ENCODE results near the gene SLC30A7.

SLC30A7 gene

DNA sequence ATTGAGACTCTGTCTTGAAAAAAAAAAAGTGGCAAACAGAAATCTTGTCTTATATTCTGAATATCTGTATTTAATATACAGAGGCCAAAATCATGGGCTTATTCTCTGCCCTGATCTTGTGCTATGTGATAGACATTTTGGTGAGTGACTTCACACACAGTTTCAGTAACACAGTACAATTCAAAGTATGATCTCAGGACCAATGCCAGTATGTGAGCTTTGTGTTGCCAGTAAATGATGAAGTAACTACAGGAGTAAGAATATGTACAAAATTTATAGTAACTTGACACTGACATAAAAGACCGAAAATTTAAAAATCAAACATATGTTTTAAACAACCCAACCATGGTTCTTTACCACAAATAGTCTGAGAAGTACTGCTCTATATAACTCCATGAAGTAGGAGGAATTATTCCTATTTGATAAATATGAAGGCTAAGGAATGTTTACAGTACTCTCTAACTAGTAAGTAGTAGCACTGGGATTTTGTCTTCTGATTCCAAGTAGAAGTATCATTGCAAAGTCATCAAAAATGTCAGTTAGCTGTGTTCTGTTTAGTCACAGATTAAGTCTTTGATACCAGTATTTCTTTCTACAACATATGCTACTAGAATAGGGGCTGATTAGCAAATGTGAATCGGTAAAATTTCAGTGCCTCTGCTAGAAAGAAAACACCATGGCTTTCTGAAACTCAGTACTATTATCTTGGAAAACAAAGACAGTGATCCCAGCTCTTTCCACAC, 104.4 kb downstream of the SLC30A7 start:
- H3K4me1 ChIP-seq (ENCODE audit: control insufficient read depth in 1 of 2, insufficient read depth in 2 of 2, low read length in 2 of 2) = peaks cover 0 to 8% of the 10 kb centered on the region in 2 donors
- H3K36me3 ChIP-seq (ENCODE audit: control insufficient read depth in 1 of 2, insufficient read depth in 2 of 2, low read length in 2 of 2) = peaks cover 0 to 9% of the 10 kb centered on the region in 2 donors
- no peaks in the 10 kb centered on the region for H3K27me3 ChIP-seq (ENCODE audit: control insufficient read depth in 1 of 2, insufficient read depth in 2 of 2, low read length in 2 of 2)

DNA sequence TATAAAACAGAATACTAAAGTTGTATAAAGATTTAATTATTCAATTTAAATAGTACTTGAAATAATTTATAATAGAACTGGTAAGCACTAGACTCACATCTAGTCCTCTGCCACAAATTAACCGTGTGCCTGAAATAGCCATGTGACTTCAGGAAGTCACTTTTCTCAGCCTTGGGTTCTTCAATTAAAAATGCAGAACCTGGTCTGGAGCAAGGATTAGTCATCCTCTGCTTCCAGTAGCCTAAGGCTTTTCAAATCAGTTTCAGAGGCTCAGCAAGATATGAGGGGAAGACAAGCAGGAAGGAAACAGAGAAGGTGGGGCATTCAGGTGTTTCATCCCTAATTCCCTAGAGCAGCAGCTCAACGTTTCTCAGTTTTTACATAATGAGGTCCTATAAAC, 106.7 kb downstream of the SLC30A7 start:
- Histone ChIP-seq H3K9ac (ENCODE audit: low read depth in 1 of 2, low read length in 2 of 2) (no peak overlapping the region), H3K27ac (ENCODE audit: low read depth, low read length) (no peak overlapping the region)

More for the DNA sequence above, 104.4 kb downstream of the SLC30A7 start:
- Histone ChIP-seq H3K9me3 (ENCODE audit: control insufficient read depth in 1 of 2, low read length in 2 of 2) (no peaks in the 10 kb centered on the region), H3K9ac (ENCODE audit: low read depth in 1 of 2, low read length in 2 of 2) (no peak overlapping the region), H3K27ac (ENCODE audit: low read depth, low read length) (no peak overlapping the region), H3K4me3 (ENCODE audit: low read depth in 1 of 2, low read length in 2 of 2) (no peak overlapping the region)

DNA sequence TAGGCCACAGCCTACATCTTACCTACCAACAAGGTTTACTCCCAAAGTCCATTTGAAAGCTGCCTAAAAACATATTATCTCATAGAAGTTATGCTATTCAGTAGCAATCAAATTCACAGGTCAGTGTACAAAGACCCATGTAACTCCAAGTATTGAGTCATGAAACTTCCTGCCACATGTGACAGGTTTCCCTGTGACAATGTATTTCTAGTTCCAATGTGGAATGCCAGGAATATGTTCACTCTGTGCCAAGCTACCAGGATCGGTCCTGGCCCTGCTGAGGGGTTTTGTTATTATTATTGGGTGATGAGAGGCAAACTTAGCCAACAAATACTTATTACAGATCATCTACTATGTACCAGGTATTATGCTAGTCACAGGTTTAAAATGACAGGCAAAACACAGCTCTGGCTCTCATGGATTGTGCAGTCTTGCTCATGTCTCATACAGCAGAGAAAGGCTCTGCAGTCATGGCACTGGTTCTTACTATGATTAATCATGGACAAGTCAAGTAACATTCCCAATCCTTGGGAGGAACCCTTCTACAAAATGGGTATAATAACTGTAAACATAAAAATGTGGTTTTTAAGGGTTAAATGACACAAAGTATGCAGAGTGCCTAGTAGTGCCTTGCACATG, 107.2 kb downstream of the SLC30A7 start:
- H3K9ac ChIP-seq (ENCODE audit: low read depth in 1 of 2, low read length in 2 of 2) = no peak overlapping the region
- H3K36me3 ChIP-seq (ENCODE audit: control insufficient read depth in 1 of 2, insufficient read depth in 2 of 2, low read length in 2 of 2) = peaks cover 0 to 9% of the 10 kb centered on the region in 2 donors
- H3K27ac ChIP-seq (ENCODE audit: low read depth, low read length) = no peak overlapping the region
- peaks cover 0 to 8% of the 10 kb centered on the region in 2 donors for H3K4me1 ChIP-seq (ENCODE audit: control insufficient read depth in 1 of 2, insufficient read depth in 2 of 2, low read length in 2 of 2)
- H3K9me3 ChIP-seq (ENCODE audit: control insufficient read depth in 1 of 2, low read length in 2 of 2) = no peaks in the 10 kb centered on the region
- H3K4me3 ChIP-seq (ENCODE audit: low read depth in 1 of 2, low read length in 2 of 2) = no peak overlapping the region
- no peaks in the 10 kb centered on the region for H3K27me3 ChIP-seq (ENCODE audit: control insufficient read depth in 1 of 2, insufficient read depth in 2 of 2, low read length in 2 of 2)

More for the DNA sequence above, 106.7 kb downstream of the SLC30A7 start:
- Histone ChIP-seq H3K27me3 (ENCODE audit: control insufficient read depth in 1 of 2, insufficient read depth in 2 of 2, low read length in 2 of 2) (no peaks in the 10 kb centered on the region), H3K4me3 (ENCODE audit: low read depth in 1 of 2, low read length in 2 of 2) (no peak overlapping the region), H3K36me3 (ENCODE audit: control insufficient read depth in 1 of 2, insufficient read depth in 2 of 2, low read length in 2 of 2) (peaks cover 0 to 9% of the 10 kb centered on the region in 2 donors), H3K9me3 (ENCODE audit: control insufficient read depth in 1 of 2, low read length in 2 of 2) (no peaks in the 10 kb centered on the region), H3K4me1 (ENCODE audit: control insufficient read depth in 1 of 2, insufficient read depth in 2 of 2, low read length in 2 of 2) (peaks cover 0 to 8% of the 10 kb centered on the region in 2 donors)

DNA sequence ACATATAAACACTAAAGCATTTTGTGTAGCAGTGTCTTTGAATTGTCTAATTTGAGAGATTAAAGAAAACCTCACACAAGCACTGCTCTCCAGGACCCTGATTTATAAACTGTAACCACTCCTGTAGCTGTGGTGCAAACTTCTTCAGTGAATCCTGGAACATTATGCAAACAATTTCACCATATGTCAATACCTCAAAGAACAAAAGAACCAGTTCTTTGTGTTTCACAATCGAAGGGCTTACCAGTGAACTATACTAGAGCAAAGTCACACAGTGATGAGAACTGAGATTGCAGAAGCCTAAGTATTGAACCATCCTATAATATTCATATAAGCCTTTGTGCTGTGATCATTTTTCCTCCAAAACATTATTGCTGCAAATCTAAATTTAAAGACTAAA, 108.2 kb downstream of the SLC30A7 start:
- Histone ChIP-seq H3K9ac (ENCODE audit: low read depth in 1 of 2, low read length in 2 of 2) (no peak overlapping the region), H3K4me3 (ENCODE audit: low read depth in 1 of 2, low read length in 2 of 2) (no peak overlapping the region), H3K36me3 (ENCODE audit: control insufficient read depth in 1 of 2, insufficient read depth in 2 of 2, low read length in 2 of 2) (peaks cover 0 to 9% of the 10 kb centered on the region in 2 donors), H3K4me1 (ENCODE audit: control insufficient read depth in 1 of 2, insufficient read depth in 2 of 2, low read length in 2 of 2) (peaks cover 0 to 8% of the 10 kb centered on the region in 2 donors), H3K9me3 (ENCODE audit: control insufficient read depth in 1 of 2, low read length in 2 of 2) (no peaks in the 10 kb centered on the region), H3K27ac (ENCODE audit: low read depth, low read length) (no peak overlapping the region), H3K27me3 (ENCODE audit: control insufficient read depth in 1 of 2, insufficient read depth in 2 of 2, low read length in 2 of 2) (no peaks in the 10 kb centered on the region)

DNA sequence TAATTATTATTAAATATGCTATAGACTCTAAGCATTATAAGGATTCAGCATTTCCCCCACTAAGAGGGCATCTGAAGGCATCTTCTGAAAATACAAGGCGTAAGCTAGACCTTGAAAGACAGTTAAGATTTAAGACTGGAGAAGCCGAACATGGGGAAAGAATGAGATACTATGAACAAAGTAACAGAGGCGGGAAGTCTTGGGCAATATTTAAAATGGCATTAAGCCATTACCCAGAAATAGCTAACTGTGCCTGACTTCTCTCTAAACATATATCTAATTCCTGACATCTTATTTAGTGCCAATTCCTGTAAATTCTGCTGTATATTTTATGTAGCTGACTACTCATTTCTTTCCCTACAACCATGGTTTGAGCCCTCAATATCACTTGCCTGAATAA, 108.8 kb downstream of the SLC30A7 start:
- no peaks in the 10 kb centered on the region for H3K9me3 ChIP-seq (ENCODE audit: control insufficient read depth in 1 of 2, low read length in 2 of 2)
- peaks cover 0 to 10% of the 10 kb centered on the region in 2 donors for H3K36me3 ChIP-seq (ENCODE audit: control insufficient read depth in 1 of 2, insufficient read depth in 2 of 2, low read length in 2 of 2)
- no peak overlapping the region for H3K9ac ChIP-seq (ENCODE audit: low read depth in 1 of 2, low read length in 2 of 2)
- H3K27ac ChIP-seq (ENCODE audit: low read depth, low read length) = no peak overlapping the region
- H3K27me3 ChIP-seq (ENCODE audit: control insufficient read depth in 1 of 2, insufficient read depth in 2 of 2, low read length in 2 of 2) = no peaks in the 10 kb centered on the region
- H3K4me1 ChIP-seq (ENCODE audit: control insufficient read depth in 1 of 2, insufficient read depth in 2 of 2, low read length in 2 of 2) = peaks cover 0 to 8% of the 10 kb centered on the region in 2 donors
- H3K4me3 ChIP-seq (ENCODE audit: low read depth in 1 of 2, low read length in 2 of 2) = no peak overlapping the region

DNA sequence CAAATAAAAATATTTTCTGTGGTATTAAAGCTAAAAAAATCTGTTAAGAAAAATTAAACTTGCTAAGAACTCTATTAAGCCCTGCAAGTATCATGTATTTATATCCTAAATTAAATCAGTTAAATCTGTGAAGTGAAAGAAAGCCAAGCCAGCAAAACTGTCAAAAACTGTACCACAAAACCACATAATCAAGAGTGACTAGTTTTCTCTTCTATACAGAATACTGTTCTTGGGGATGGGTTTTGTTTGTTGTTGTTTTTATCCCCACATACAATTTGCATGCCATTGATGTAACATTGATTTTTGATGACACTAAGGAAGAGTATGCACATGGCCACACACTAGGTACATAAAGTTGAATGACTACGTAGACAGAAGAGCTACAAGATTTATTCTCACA, 109.3 kb downstream of the SLC30A7 start:
- Histone ChIP-seq H3K36me3 (ENCODE audit: control insufficient read depth in 1 of 2, insufficient read depth in 2 of 2, low read length in 2 of 2) (peaks cover 0 to 12% of the 10 kb centered on the region in 2 donors), H3K27me3 (ENCODE audit: control insufficient read depth in 1 of 2, insufficient read depth in 2 of 2, low read length in 2 of 2) (no peaks in the 10 kb centered on the region), H3K9me3 (ENCODE audit: control insufficient read depth in 1 of 2, low read length in 2 of 2) (no peaks in the 10 kb centered on the region), H3K4me3 (ENCODE audit: low read depth in 1 of 2, low read length in 2 of 2) (no peak overlapping the region), H3K4me1 (ENCODE audit: control insufficient read depth in 1 of 2, insufficient read depth in 2 of 2, low read length in 2 of 2) (peaks cover 0 to 8% of the 10 kb centered on the region in 2 donors), H3K27ac (ENCODE audit: low read depth, low read length) (no peak overlapping the region), H3K9ac (ENCODE audit: low read depth in 1 of 2, low read length in 2 of 2) (no peak overlapping the region)

DNA sequence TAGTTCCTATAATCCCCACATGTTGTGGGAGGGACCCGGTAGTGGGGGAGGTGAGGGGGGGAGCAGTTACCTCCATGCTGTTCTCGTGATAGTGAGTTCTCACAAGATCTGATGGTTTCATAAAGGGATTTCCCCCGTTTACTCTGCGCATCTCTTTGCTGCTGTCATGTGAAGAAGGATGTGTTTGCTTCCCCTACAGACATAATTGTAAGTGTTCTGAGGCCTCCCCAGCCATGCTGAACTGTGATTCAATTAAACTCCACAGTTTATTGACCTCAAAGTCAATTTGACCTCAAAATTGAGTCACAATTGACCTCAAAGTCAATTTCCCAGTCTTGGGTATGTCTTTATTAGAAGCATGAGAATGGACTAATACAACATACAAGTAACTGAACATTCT, 110.0 kb downstream of the SLC30A7 start:
- peaks cover 0 to 8% of the 10 kb centered on the region in 2 donors for H3K4me1 ChIP-seq (ENCODE audit: control insufficient read depth in 1 of 2, insufficient read depth in 2 of 2, low read length in 2 of 2)
- H3K36me3 ChIP-seq (ENCODE audit: control insufficient read depth in 1 of 2, insufficient read depth in 2 of 2, low read length in 2 of 2) = peaks cover 0 to 8% of the 10 kb centered on the region in 2 donors
- H3K4me3 ChIP-seq (ENCODE audit: low read depth in 1 of 2, low read length in 2 of 2) = no peak overlapping the region
- H3K27me3 ChIP-seq (ENCODE audit: control insufficient read depth in 1 of 2, insufficient read depth in 2 of 2, low read length in 2 of 2) = no peaks in the 10 kb centered on the region
- H3K9ac ChIP-seq (ENCODE audit: low read depth in 1 of 2, low read length in 2 of 2) = no peak overlapping the region
- H3K27ac ChIP-seq (ENCODE audit: low read depth, low read length) = no peak overlapping the region
- no peaks in the 10 kb centered on the region for H3K9me3 ChIP-seq (ENCODE audit: control insufficient read depth in 1 of 2, low read length in 2 of 2)

DNA sequence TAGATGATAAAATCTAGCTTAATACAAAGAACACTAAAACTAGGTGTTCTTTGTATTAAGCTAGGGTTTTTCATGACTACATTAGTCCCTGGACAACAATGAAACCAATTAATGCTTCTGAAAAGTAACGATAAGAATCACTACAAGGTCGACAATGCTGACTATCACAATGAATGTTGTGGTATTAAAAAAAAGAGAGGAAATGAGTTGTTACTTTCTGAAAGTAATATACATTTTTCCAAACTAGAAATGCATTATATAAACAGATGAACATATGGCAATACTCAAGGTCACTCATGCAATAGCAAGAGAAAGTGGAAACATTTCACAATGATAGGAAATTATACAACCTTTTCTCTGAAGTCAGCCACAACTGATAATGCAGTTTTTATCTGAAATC, 110.7 kb downstream of the SLC30A7 start:
- Histone ChIP-seq H3K4me3 (ENCODE audit: low read depth in 1 of 2, low read length in 2 of 2) (no peak overlapping the region), H3K36me3 (ENCODE audit: control insufficient read depth in 1 of 2, insufficient read depth in 2 of 2, low read length in 2 of 2) (peaks cover 0 to 3% of the 10 kb centered on the region in 2 donors), H3K4me1 (ENCODE audit: control insufficient read depth in 1 of 2, insufficient read depth in 2 of 2, low read length in 2 of 2) (peaks cover 0 to 8% of the 10 kb centered on the region in 2 donors), H3K9ac (ENCODE audit: low read depth in 1 of 2, low read length in 2 of 2) (no peak overlapping the region), H3K27me3 (ENCODE audit: control insufficient read depth in 1 of 2, insufficient read depth in 2 of 2, low read length in 2 of 2) (no peaks in the 10 kb centered on the region), H3K27ac (ENCODE audit: low read depth, low read length) (no peak overlapping the region), H3K9me3 (ENCODE audit: control insufficient read depth in 1 of 2, low read length in 2 of 2) (no peaks in the 10 kb centered on the region)

DNA sequence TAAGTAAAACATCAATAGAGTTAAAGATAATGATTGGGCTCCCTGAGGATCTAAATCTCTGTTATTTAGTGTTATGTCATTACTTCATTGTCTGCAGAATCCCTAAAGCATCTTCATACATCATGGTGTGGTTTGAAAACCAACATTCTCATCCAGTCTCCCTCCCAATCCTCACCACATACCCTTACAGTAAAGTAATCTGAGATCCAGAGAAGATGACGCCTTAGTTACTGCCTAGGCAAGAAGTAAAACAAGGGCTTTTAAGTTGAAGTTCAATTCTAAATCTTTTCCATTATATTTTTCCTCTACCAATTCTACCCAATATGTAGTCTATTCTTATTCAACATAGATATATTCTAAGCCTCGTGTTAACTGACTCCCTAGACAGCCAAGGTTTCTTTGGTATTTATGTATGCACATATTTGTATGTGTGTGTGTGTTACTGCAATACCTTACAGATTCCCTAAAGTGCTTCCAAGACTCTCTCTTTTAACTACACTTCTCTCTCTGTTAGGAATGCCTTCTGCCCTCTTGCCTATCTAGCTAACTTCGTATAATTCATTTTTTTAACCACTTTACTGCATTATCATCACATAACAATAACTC, 112.4 kb downstream of the SLC30A7 start:
- Histone ChIP-seq H3K36me3 (ENCODE audit: control insufficient read depth in 1 of 2, insufficient read depth in 2 of 2, low read length in 2 of 2) (peaks cover 0 to 3% of the 10 kb centered on the region in 2 donors), H3K9ac (ENCODE audit: low read depth in 1 of 2, low read length in 2 of 2) (no peak overlapping the region), H3K4me1 (ENCODE audit: control insufficient read depth in 1 of 2, insufficient read depth in 2 of 2, low read length in 2 of 2) (peaks cover 0 to 8% of the 10 kb centered on the region in 2 donors), H3K27ac (ENCODE audit: low read depth, low read length) (no peak overlapping the region), H3K4me3 (ENCODE audit: low read depth in 1 of 2, low read length in 2 of 2) (no peak overlapping the region), H3K9me3 (ENCODE audit: control insufficient read depth in 1 of 2, low read length in 2 of 2) (no peaks in the 10 kb centered on the region), H3K27me3 (ENCODE audit: control insufficient read depth in 1 of 2, insufficient read depth in 2 of 2, low read length in 2 of 2) (no peaks in the 10 kb centered on the region)

DNA sequence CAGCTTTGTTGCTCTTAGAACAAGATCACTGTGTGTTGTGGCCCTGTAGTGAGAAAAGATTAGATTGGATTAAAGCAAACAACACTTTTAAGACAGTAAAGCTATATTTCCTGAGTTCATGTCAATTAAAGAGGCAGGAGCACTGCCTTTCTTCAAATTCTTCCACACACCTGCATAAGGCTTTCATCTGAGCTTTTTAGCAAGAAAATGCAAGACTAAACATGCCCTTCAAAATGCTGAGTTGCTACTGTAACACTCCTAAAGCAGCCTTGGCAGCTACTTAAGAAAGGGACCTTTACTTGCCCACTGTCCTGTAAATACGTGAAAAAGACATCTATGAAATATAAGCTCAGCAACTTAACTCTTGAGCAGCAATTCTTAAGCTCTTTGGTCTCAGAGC, 117.9 kb downstream of the SLC30A7 start:
- H3K27me3 ChIP-seq (ENCODE audit: control insufficient read depth in 1 of 2, insufficient read depth in 2 of 2, low read length in 2 of 2) = no peaks in the 10 kb centered on the region
- H3K4me3 ChIP-seq (ENCODE audit: low read depth in 1 of 2, low read length in 2 of 2) = no peak overlapping the region
- H3K4me1 ChIP-seq (ENCODE audit: control insufficient read depth in 1 of 2, insufficient read depth in 2 of 2, low read length in 2 of 2) = no peaks in the 10 kb centered on the region
- peaks cover 0 to 8% of the 10 kb centered on the region in 2 donors for H3K36me3 ChIP-seq (ENCODE audit: control insufficient read depth in 1 of 2, insufficient read depth in 2 of 2, low read length in 2 of 2)
- H3K27ac ChIP-seq (ENCODE audit: low read depth, low read length) = no peak overlapping the region
- H3K9me3 ChIP-seq (ENCODE audit: control insufficient read depth in 1 of 2, low read length in 2 of 2) = no peaks in the 10 kb centered on the region
- no peak overlapping the region for H3K9ac ChIP-seq (ENCODE audit: low read depth in 1 of 2, low read length in 2 of 2)
